HepG2 (cell line): ENCODE results near the gene ID3. TPM values are rescaled to one million over a fixed set of nuclear protein-coding genes. Genes with fewer than 3 reads are reported as not detected.

ENCODE experiments used
- CBX2 ChIP-seq, 2 experiments: fragments of 200-600 bp in 1 of 2; sonication (generic); formaldehyde crosslinking in 1 of 2; IDR thresholded peaks; 2 replicates each; pipeline versions ENCODE4 v1.7.0 to v1.8.1; 2018 to 2022; ENCODE audit warnings: low read depth in 2 of 2, low read length in 1 of 2, mild to moderate bottlenecking in 1 of 2, missing genetic modification reagents in 1 of 2
- CHD4 ChIP-seq: fragments of 200-600 bp; sonication (generic); IDR thresholded peaks from 2 replicates; pipeline ENCODE4 v1.7.0; 2017; ENCODE audit warnings: mild to moderate bottlenecking, low read length, borderline replicate concordance
- CSRNP2 ChIP-seq: sonication (generic); formaldehyde crosslinking; conservative IDR thresholded peaks from 2 replicates; pipeline ENCODE4 v1.8.0; 2022; ENCODE audit warnings: low read depth, missing genetic modification reagents
- FIP1L1 ChIP-seq: fragments of 200-400 bp; formaldehyde crosslinking; IDR thresholded peaks from 2 replicates; pipeline ENCODE4 v1.6.1; 2018; ENCODE audit warnings: low read depth, mild to moderate bottlenecking, low read length, moderate library complexity, borderline replicate concordance; ENCODE audit not compliant: insufficient read depth
- HNF1A ChIP-seq, 2 experiments: sonication (generic) in 1 of 2; formaldehyde crosslinking in 1 of 2; IDR thresholded peaks; 2 replicates each; pipeline versions ENCODE4 v1.4.0 to v1.6.1; 2016 to 2020; ENCODE audit warnings: borderline replicate concordance in 1 of 2, low read depth in 1 of 2, mild to moderate bottlenecking in 1 of 2, missing genetic modification reagents in 1 of 2
- HOXD1 ChIP-seq: sonication (generic); formaldehyde crosslinking; IDR thresholded peaks from 2 replicates; pipeline ENCODE4 v1.5.0; 2020; ENCODE audit warnings: missing genetic modification reagents
- KDM4B ChIP-seq: sonication (generic); formaldehyde crosslinking; IDR thresholded peaks from 2 replicates; pipeline ENCODE4 v1.4.0; 2020; ENCODE audit warnings: missing genetic modification reagents
- MEIS2 ChIP-seq: sonication (generic); formaldehyde crosslinking; IDR thresholded peaks from 2 replicates; pipeline ENCODE4 v1.9.0; 2021; ENCODE audit warnings: mild to moderate bottlenecking, missing genetic modification reagents
- MXD3 ChIP-seq: IDR thresholded peaks from 2 replicates; pipeline ENCODE4 v1.6.1; 2016; ENCODE audit warnings: mild to moderate bottlenecking, missing biosample characterization, missing genetic modification reagents
- MYNN ChIP-seq: sonication (generic); formaldehyde crosslinking; IDR thresholded peaks from 2 replicates; pipeline ENCODE4 v1.4.0; 2020; ENCODE audit warnings: mild to moderate bottlenecking, low read depth, missing genetic modification reagents
- NKX3-1 ChIP-seq: sonication (generic); formaldehyde crosslinking; IDR thresholded peaks from 2 replicates; pipeline ENCODE4 v1.5.0; 2020; ENCODE audit warnings: missing genetic modification reagents
- PLRG1 ChIP-seq: fragments of 450-650 bp; conservative IDR thresholded peaks from 2 replicates; pipeline ENCODE4 v1.6.1; 2016
- ZBED4 ChIP-seq: sonication (generic); formaldehyde crosslinking; IDR thresholded peaks from 2 replicates; pipeline ENCODE4 v1.4.0; 2020; ENCODE audit warnings: missing genetic modification reagents, borderline replicate concordance
- ZNF18 ChIP-seq: sonication (generic); formaldehyde crosslinking; IDR thresholded peaks from 2 replicates; pipeline ENCODE4 v1.8.0; 2022; ENCODE audit warnings: mild to moderate bottlenecking, missing genetic modification reagents; ENCODE audit not compliant: insufficient replicate concordance
- ZNF772 ChIP-seq: sonication (generic); formaldehyde crosslinking; IDR thresholded peaks from 2 replicates; pipeline ENCODE4 v1.5.0; 2020; ENCODE audit warnings: mild to moderate bottlenecking, missing genetic modification reagents
- polyA plus RNA-seq, 8 experiments: library from polyadenylated mRNA; depleted of rRNA in 3 of 8; stranded (reverse) in 7 of 8; unstranded in 1 of 8; fragments of >200 nt; fragmentation: Illumina TruSeq in 4 of 8; extraction: Trizol in 4 of 8; gene quantifications; 2 replicates each; pipeline versions ENCODE4 v1.2.1 to v1.2.3, GENCODE V29; 2011 to 2016; ENCODE audit warnings: low read depth in 4 of 8, missing spikeins in 1 of 8, mixed read lengths in 1 of 8; ENCODE audit not compliant: insufficient read depth in 1 of 8
- total RNA-seq, 5 experiments: library from RNA; depleted of rRNA; stranded (reverse); fragments of >200 nt; fragmentation: Illumina TruSeq; extraction: Trizol; gene quantifications; 2 replicates each; pipeline ENCODE4 v1.2.3, GENCODE V29; 2016; ENCODE audit warnings: low read depth in 1 of 5

Gene ID3
- total and polyA plus RNA-seq, 2 of the 13 experiments (the other 11 are each of a cell fraction or from before 2014, with no cell fraction given): 64.8 to 115 TPM

- TF ChIP-seq CSRNP2 (CRISPR knock-in tag): no peak
- peak; percentile 69 for TF ChIP-seq ZNF18 (CRISPR knock-in tag)
- no peak for TF ChIP-seq KDM4B (CRISPR knock-in tag)
- no peak for TF ChIP-seq ZNF772 (CRISPR knock-in tag)
- TF ChIP-seq NKX3-1 (CRISPR knock-in tag): no peak
- TF ChIP-seq CBX2 (IDR thresholded peaks at IDR 0.05; ENCODE audit: low read depth, low read length): no peak
- no peak for TF ChIP-seq CBX2 (CRISPR knock-in tag; IDR thresholded peaks at IDR 0.05; ENCODE audit: low read depth)
- TF ChIP-seq MXD3 (CRISPR knock-in tag): no peak
- no peak; the same call in 1 of the 2 replicates for TF ChIP-seq HOXD1 (CRISPR knock-in tag)
- peak; percentile 72; the same call in 1 of the 2 replicates for TF ChIP-seq MEIS2
- TF ChIP-seq HNF1A (IDR thresholded peaks at IDR 0.05; ENCODE audit: low read depth): no peak
- TF ChIP-seq HNF1A (CRISPR knock-in tag; IDR thresholded peaks at IDR 0.05; ENCODE audit: borderline replicate concordance): no peak
- TF ChIP-seq FIP1L1: no peak
- TF ChIP-seq MYNN (CRISPR knock-in tag): peak; percentile 88; the same call in 1 of the 2 replicates
- no peak for TF ChIP-seq PLRG1
- TF ChIP-seq ZBED4 (CRISPR knock-in tag): no peak
- TF ChIP-seq CHD4: no peak
Observed at GRCh38 chr1:23554481-23555269, 4.6 kb downstream of the ID3 start (continued).
